Dedifferentiated amniotic fluid mesenchymal stem cell (primary cell): ENCODE measurements around the gene DOCK11.
"Not testable (repeated sequence)": the region's sequence is repeated elsewhere in the genome, so short reads cannot be mapped to it uniquely, and the experiment has no call there.

ENCODE experiments used
- DNase-seq: peaks from one replicate; pipeline ENCODE4 v3.0.0-alpha.2; 2016; ENCODE audit errors: extremely low spot score

The DOCK11 gene

GRCh38 chrX:118694638-118695037 is 199.0 kb downstream of the DOCK11 start:
- no peak for DNase-seq

GRCh38 chrX:118698516-118699170 is 203.0 kb downstream of the DOCK11 start:
- DNase-seq: no peak

- no peak for DNase-seq
These were observed 207.1 kb downstream of the DOCK11 start for GRCh38 chrX:118702741-118703140.

- DNase-seq: no peak
These were observed 211.1 kb downstream of the DOCK11 start for GRCh38 chrX:118706681-118707080.

- DNase-seq: no peak
These were observed 218.9 kb downstream of the DOCK11 start for GRCh38 chrX:118714521-118714920.

- DNase-seq: not testable (repeated sequence)
These were observed 220.3 kb downstream of the DOCK11 start for GRCh38 chrX:118715917-118716316.

GRCh38 chrX:118716833-118717232 is 221.2 kb downstream of the DOCK11 start:
- DNase-seq: not testable (repeated sequence)

- no peak for DNase-seq
These were observed 222.2 kb downstream of the DOCK11 start for GRCh38 chrX:118717678-118718391.

- DNase-seq: no peak
These were observed 223.1 kb downstream of the DOCK11 start for GRCh38 chrX:118718737-118719136.

- no peak for DNase-seq
These were observed 224.6 kb downstream of the DOCK11 start for GRCh38 chrX:118720058-118720707.

GRCh38 chrX:118723376-118723775 is 227.8 kb downstream of the DOCK11 start:
- DNase-seq: no peak

- no peak for DNase-seq
These were observed 228.8 kb downstream of the DOCK11 start for GRCh38 chrX:118724365-118724764.

GRCh38 chrX:118724775-118725174 is 229.2 kb downstream of the DOCK11 start:
- no peak for DNase-seq

- no peak for DNase-seq
These were observed 230.8 kb downstream of the DOCK11 start for GRCh38 chrX:118726396-118726795.

GRCh38 chrX:118726887-118727685 is 231.5 kb downstream of the DOCK11 start, which contains the start of gene IL13RA1:
TSS of gene IL13RA1 (plus strand) at chrX:118727606. CDS start at chrX:118727639, 33 bp downstream.
- peak; percentile 64 for DNase-seq

GRCh38 chrX:118727686-118728339 is 232.2 kb downstream of the DOCK11 start:
- DNase-seq: no peak

GRCh38 chrX:118729042-118729652 is 233.5 kb downstream of the DOCK11 start:
- no peak for DNase-seq

GRCh38 chrX:118730500-118731247 is 235.1 kb downstream of the DOCK11 start:
- DNase-seq: peak; percentile 38

- not testable (repeated sequence) for DNase-seq
These were observed 236.9 kb downstream of the DOCK11 start for GRCh38 chrX:118732551-118732950.

GRCh38 chrX:118734909-118735308 is 239.3 kb downstream of the DOCK11 start:
- no peak for DNase-seq
